ENCODE results near the gene IGFBP4.

The IGFBP4 gene

GRCh38 chr17:40460968-40461731 is 17.9 kb downstream of the IGFBP4 start:
- WGBS, 2 experiments, result 93 to 97% methylated on average over 9 of the region's 9 CpGs
- Histone ChIP-seq H3K9me3 (ENCODE audit: control insufficient read depth, low read length) (no peaks in the 10 kb centered on the region), H3K4me3 (ENCODE audit: insufficient read depth, low read depth, low read length) (no peak overlapping the region), H3K27ac (ENCODE audit: insufficient read depth, low read depth, low read length, poor library complexity, severe bottlenecking) (no peak overlapping the region), H3K27me3 (ENCODE audit: control insufficient read depth, insufficient read depth, low read length, poor library complexity, severe bottlenecking) (no peaks in the 10 kb centered on the region), H3K4me1 (ENCODE audit: control insufficient read depth, insufficient read depth, low read length) (peaks cover 21% of the 10 kb centered on the region), H3K36me3 (ENCODE audit: control insufficient read depth, insufficient read depth, low read length) (no peaks in the 10 kb centered on the region)

DNA sequence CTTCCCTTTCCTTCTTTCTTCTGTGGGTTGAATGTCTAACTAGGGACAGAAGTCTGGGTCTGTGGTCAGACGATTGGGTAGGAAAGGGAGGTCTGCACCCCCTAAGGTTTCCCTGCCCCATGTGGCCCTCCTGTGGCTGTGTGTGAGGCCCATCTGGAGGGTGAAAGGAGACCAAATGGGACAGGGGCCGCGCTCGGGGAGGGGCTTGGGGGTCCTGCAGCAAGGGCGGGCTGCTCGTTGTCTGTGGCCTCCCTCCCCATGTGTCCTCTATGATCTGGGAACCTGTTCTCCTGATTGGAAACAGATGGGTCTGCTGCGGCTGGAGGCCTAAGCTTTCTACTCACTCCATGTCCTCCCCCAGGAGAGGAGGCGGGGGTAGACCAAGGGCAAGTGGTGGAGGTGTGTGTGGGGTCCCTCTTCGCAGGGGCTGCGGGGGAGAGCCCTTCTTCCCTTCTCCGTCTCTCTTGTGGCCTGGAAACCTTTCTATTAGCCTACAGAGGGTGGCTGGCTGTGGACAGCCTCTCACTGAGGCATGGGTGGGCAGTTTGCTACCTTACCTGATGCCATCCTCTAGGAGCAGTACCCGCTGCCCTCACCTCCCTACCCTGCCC is 18.6 kb downstream of the IGFBP4 start:
- H3K4me3 ChIP-seq (ENCODE audit: insufficient read depth, low read depth, low read length), result no peak overlapping the region
- WGBS, 2 experiments, result 89 to 92% methylated on average over 12 of the region's 12 CpGs
- no peaks in the 10 kb centered on the region for H3K36me3 ChIP-seq (ENCODE audit: control insufficient read depth, insufficient read depth, low read length)
- no peaks in the 10 kb centered on the region for H3K9me3 ChIP-seq (ENCODE audit: control insufficient read depth, low read length)
- no peak overlapping the region for H3K27ac ChIP-seq (ENCODE audit: insufficient read depth, low read depth, low read length, poor library complexity, severe bottlenecking)
- peaks cover 21% of the 10 kb centered on the region for H3K4me1 ChIP-seq (ENCODE audit: control insufficient read depth, insufficient read depth, low read length)
- H3K27me3 ChIP-seq (ENCODE audit: control insufficient read depth, insufficient read depth, low read length, poor library complexity, severe bottlenecking), result no peaks in the 10 kb centered on the region

- H3K4me3 ChIP-seq (ENCODE audit: insufficient read depth, low read depth, low read length), result no peak overlapping the region
- WGBS, 2 experiments, result 85 to 88% methylated on average over 9 of the region's 9 CpGs
- H3K27ac ChIP-seq (ENCODE audit: insufficient read depth, low read depth, low read length, poor library complexity, severe bottlenecking), result no peak overlapping the region
- H3K9me3 ChIP-seq (ENCODE audit: control insufficient read depth, low read length), result no peaks in the 10 kb centered on the region
- no peaks in the 10 kb centered on the region for H3K36me3 ChIP-seq (ENCODE audit: control insufficient read depth, insufficient read depth, low read length)
- H3K27me3 ChIP-seq (ENCODE audit: control insufficient read depth, insufficient read depth, low read length, poor library complexity, severe bottlenecking), result no peaks in the 10 kb centered on the region
- H3K4me1 ChIP-seq (ENCODE audit: control insufficient read depth, insufficient read depth, low read length), result peaks cover 21% of the 10 kb centered on the region
Observed at GRCh38 chr17:40462343-40463121, 19.3 kb downstream of the IGFBP4 start.

DNA sequence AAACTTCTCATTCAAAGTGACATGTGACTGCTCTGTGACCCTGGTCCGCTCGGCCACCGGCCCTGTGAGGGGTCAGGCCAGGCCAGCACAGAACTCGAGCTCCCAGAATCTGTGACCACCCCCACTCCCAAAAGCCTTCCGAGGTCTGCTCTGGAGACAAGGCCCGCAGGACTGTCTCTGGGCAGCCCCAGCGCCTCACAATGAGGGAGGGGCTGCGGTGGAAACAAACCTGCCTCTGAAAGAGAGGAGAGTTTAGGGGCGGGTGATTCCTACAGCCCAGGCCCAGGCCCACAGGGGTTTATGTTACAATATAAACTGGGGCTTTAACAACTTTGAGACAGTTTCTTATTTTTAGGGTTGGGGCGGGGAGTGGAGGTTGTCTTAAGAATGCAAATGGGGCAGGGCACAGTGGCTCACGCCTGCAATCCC is 19.9 kb downstream of the IGFBP4 start:
- Histone ChIP-seq H3K27me3 (ENCODE audit: control insufficient read depth, insufficient read depth, low read length, poor library complexity, severe bottlenecking) (no peaks in the 10 kb centered on the region), H3K9me3 (ENCODE audit: control insufficient read depth, low read length) (no peaks in the 10 kb centered on the region), H3K4me1 (ENCODE audit: control insufficient read depth, insufficient read depth, low read length) (peaks cover 21% of the 10 kb centered on the region), H3K4me3 (ENCODE audit: insufficient read depth, low read depth, low read length) (no peak overlapping the region), H3K36me3 (ENCODE audit: control insufficient read depth, insufficient read depth, low read length) (no peaks in the 10 kb centered on the region), H3K27ac (ENCODE audit: insufficient read depth, low read depth, low read length, poor library complexity, severe bottlenecking) (no peak overlapping the region)
- WGBS, 2 experiments, result 46% methylated on average over 11 of the region's 11 CpGs

DNA sequence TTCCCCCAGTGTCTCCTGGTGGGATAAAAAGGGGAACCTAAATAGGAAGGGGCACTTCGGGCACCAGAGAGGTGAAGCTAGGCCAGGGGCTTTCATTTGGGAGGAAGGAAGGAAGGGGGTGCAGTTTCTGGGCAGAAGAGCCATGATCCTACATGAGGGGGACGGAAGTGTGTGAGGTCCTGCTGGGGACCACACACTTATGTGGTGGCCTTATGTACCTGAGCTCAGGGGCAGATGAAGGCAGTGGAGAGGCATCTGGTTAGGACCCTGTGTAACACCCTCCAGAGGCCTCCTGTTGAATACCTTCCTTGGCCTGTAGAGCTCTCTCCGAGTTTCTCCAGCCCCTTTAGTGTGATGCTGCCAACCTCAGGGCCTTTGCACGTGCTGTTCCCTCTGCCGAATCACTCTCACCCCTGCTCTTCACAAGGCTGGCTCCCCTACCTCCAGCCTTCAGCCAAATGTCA is 21.2 kb downstream of the IGFBP4 start:
- Histone ChIP-seq H3K27me3 (ENCODE audit: control insufficient read depth, insufficient read depth, low read length, poor library complexity, severe bottlenecking) (no peaks in the 10 kb centered on the region), H3K27ac (ENCODE audit: insufficient read depth, low read depth, low read length, poor library complexity, severe bottlenecking) (no peak overlapping the region), H3K4me1 (ENCODE audit: control insufficient read depth, insufficient read depth, low read length) (peaks cover 15% of the 10 kb centered on the region), H3K36me3 (ENCODE audit: control insufficient read depth, insufficient read depth, low read length) (no peaks in the 10 kb centered on the region), H3K4me3 (ENCODE audit: insufficient read depth, low read depth, low read length) (no peak overlapping the region), H3K9me3 (ENCODE audit: control insufficient read depth, low read length) (no peaks in the 10 kb centered on the region)
- WGBS, 2 experiments, result 87 to 92% methylated on average over 5 of the region's 5 CpGs

- Histone ChIP-seq H3K9me3 (ENCODE audit: control insufficient read depth, low read length) (no peaks in the 10 kb centered on the region), H3K36me3 (ENCODE audit: control insufficient read depth, insufficient read depth, low read length) (no peaks in the 10 kb centered on the region), H3K4me1 (ENCODE audit: control insufficient read depth, insufficient read depth, low read length) (peaks cover 15% of the 10 kb centered on the region), H3K27me3 (ENCODE audit: control insufficient read depth, insufficient read depth, low read length, poor library complexity, severe bottlenecking) (no peaks in the 10 kb centered on the region), H3K27ac (ENCODE audit: insufficient read depth, low read depth, low read length, poor library complexity, severe bottlenecking) (no peak overlapping the region), H3K4me3 (ENCODE audit: insufficient read depth, low read depth, low read length) (no peak overlapping the region)
- WGBS, 2 experiments, result 83 to 86% methylated on average over 11 of the region's 11 CpGs
Observed at GRCh38 chr17:40466298-40466971, 23.2 kb downstream of the IGFBP4 start.

- H3K36me3 ChIP-seq (ENCODE audit: control insufficient read depth, insufficient read depth, low read length), result no peaks in the 10 kb centered on the region
- WGBS, 2 experiments, result 93 to 94% methylated on average over 2 of the region's 2 CpGs
- peaks cover 10% of the 10 kb centered on the region for H3K4me1 ChIP-seq (ENCODE audit: control insufficient read depth, insufficient read depth, low read length)
- H3K4me3 ChIP-seq (ENCODE audit: insufficient read depth, low read depth, low read length), result no peak overlapping the region
- H3K9me3 ChIP-seq (ENCODE audit: control insufficient read depth, low read length), result no peaks in the 10 kb centered on the region
- no peaks in the 10 kb centered on the region for H3K27me3 ChIP-seq (ENCODE audit: control insufficient read depth, insufficient read depth, low read length, poor library complexity, severe bottlenecking)
- no peak overlapping the region for H3K27ac ChIP-seq (ENCODE audit: insufficient read depth, low read depth, low read length, poor library complexity, severe bottlenecking)
Observed at GRCh38 chr17:40467281-40467867, 24.1 kb downstream of the IGFBP4 start.

- Histone ChIP-seq H3K4me1 (ENCODE audit: control insufficient read depth, insufficient read depth, low read length) (no peaks in the 10 kb centered on the region), H3K27me3 (ENCODE audit: control insufficient read depth, insufficient read depth, low read length, poor library complexity, severe bottlenecking) (no peaks in the 10 kb centered on the region), H3K9me3 (ENCODE audit: control insufficient read depth, low read length) (no peaks in the 10 kb centered on the region), H3K4me3 (ENCODE audit: insufficient read depth, low read depth, low read length) (no peak overlapping the region), H3K27ac (ENCODE audit: insufficient read depth, low read depth, low read length, poor library complexity, severe bottlenecking) (no peak overlapping the region), H3K36me3 (ENCODE audit: control insufficient read depth, insufficient read depth, low read length) (no peaks in the 10 kb centered on the region)
- 97% methylated on average over 7 of the region's 7 CpGs for WGBS, 2 experiments
Observed at GRCh38 chr17:40468560-40468959, 25.3 kb downstream of the IGFBP4 start.

DNA sequence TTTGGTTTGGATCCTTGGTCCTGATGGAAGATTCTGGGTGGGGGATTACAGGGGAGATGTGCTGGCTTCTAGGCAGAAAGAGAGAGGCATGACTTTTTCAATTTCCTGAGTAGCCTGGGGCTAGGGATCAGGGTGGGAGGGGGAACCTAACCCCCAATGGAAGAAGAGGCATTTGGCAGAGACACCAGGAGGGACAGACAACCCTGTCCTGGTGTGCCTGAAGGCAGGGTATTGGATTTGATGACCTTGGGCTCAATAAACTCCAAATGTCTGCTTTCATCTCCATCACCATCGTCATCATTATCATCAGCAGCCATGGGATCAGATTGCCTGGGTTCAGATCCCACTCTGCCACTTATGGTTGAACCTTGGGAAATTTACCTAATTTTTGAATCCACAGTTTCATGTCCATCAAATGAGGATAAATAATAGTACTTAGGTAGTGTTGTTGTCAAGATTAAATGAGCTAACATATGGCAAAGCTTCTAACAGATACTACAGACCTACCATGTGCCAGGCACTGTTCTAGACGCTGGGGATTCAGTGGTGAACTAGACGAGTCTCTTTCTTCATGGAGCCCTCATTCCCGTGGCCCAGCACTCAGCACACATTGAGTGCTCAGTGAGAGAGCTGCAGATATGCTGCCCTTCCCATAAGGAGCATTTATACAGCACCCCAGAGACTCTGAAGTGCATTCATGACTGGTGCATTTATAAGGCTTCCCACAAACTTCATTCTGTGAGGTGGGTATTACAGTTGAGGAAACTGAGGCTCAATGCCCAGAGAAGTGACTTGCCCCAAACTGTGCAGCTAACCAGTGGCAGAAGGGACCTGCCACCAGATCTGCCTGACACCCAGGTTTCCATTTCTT is 26.8 kb downstream of the IGFBP4 start:
- Histone ChIP-seq H3K36me3 (ENCODE audit: control insufficient read depth, insufficient read depth, low read length) (no peaks in the 10 kb centered on the region), H3K4me1 (ENCODE audit: control insufficient read depth, insufficient read depth, low read length) (no peaks in the 10 kb centered on the region), H3K27me3 (ENCODE audit: control insufficient read depth, insufficient read depth, low read length, poor library complexity, severe bottlenecking) (no peaks in the 10 kb centered on the region), H3K27ac (ENCODE audit: insufficient read depth, low read depth, low read length, poor library complexity, severe bottlenecking) (no peak overlapping the region), H3K9me3 (ENCODE audit: control insufficient read depth, low read length) (no peaks in the 10 kb centered on the region), H3K4me3 (ENCODE audit: insufficient read depth, low read depth, low read length) (no peak overlapping the region)
- WGBS, 2 experiments, result 91 to 94% methylated on average over 4 of the region's 4 CpGs
